Ovary (tissue), 1 donor: ENCODE measurements around the gene SIN3A.

Experiments used
- EP300 ChIP-seq: sonication (generic); formaldehyde crosslinking; IDR thresholded peaks from one replicate; pipeline ENCODE4 v1.6.1; 2017; ENCODE audit warnings: antibody characterized with exemption
- POLR2A ChIP-seq: fragments of 450-650 bp; IDR thresholded peaks from one replicate; pipeline ENCODE4 v1.6.1; 2017; ENCODE audit warnings: antibody characterized with exemption, mild to moderate bottlenecking, moderate library complexity

GRCh38 chr15:75420698-75421097, 30.8 kb downstream of the SIN3A start:
- TF ChIP-seq POLR2A: no peak
- TF ChIP-seq EP300: no peak
